Hindlimb muscle (tissue), 1 donor: ENCODE results near the gene TBCCD1. TPM values are rescaled to one million over a fixed set of nuclear protein-coding genes. Genes with fewer than 3 reads are reported as not detected.
"Not testable (repeated sequence)": the region's sequence is repeated elsewhere in the genome, so short reads cannot be mapped to it uniquely, and the experiment has no call there.

Experiments used
- DNase-seq: peaks from one replicate; pipeline ENCODE4 v3.0.0-alpha.2; 2013
- polyA plus RNA-seq: library from polyadenylated mRNA; unstranded; fragments of 120-200 nt; gene quantifications from one replicate; pipeline ENCODE4 v1.2.1, GENCODE V29; 2013; ENCODE audit not compliant: insufficient read length

TBCCD1 gene
- polyA plus RNA-seq, 1 donor: 11.5 TPM

DNA sequence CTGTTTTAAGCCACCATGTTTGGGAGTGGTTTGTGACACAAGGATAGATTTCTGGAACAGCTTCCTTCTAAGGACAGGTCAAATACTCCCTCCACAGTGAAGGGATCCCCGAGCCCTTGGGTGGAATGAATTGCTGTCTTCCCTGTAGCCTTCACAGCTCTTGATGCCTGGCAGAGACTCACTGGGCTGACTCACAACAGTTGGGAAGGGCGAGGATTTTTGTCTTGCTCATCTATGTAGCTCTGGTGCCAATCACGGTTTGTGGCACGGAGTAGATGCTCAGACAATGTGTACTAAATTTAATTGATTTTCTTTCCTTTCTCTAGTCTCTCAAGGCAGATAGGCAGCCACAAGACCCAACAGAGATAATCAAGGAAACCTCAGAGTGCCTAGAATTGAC is 49.9 kb downstream of the TBCCD1 start:
- DNase-seq: no peak

DNA sequence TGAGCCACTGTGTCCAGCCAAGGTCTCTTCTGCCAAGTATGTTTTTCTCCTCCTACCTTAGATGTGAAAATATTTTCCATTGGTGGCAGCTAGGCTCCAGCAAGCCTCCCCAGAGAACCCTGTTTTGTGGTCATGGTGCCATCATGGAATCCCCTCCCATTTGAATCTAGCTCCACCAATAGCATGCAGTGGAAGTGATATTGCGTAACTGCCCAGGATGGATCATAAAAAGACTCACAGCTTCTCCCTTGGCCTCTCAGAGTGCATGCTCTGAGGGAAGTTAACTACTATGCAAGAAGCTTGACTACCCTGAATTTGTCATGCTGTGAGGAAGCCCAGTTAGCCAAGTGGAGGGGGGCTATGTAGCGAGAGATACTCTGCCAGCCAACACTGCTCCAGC is 50.5 kb downstream of the TBCCD1 start:
- DNase-seq: no peak

DNA sequence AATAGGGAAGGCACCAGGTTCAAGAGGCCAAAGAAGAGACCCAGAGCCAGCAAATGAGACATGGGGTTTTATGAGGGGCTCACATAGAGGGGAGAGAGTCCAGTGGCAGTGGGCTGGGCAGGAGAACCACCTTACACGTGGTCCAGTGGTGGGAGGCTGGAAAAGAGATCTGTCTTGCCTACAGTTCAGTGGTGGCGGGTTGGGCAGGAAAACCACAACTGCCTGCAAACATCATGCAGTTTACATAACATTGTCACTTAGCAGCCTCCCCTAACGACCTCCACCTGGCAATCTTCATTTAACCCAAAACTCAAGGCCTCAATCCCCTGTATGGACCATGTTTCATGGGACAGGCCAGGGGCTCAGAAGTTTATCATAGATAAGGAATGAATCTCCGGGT is 52.0 kb downstream of the TBCCD1 start:
- DNase-seq: no peak

DNA sequence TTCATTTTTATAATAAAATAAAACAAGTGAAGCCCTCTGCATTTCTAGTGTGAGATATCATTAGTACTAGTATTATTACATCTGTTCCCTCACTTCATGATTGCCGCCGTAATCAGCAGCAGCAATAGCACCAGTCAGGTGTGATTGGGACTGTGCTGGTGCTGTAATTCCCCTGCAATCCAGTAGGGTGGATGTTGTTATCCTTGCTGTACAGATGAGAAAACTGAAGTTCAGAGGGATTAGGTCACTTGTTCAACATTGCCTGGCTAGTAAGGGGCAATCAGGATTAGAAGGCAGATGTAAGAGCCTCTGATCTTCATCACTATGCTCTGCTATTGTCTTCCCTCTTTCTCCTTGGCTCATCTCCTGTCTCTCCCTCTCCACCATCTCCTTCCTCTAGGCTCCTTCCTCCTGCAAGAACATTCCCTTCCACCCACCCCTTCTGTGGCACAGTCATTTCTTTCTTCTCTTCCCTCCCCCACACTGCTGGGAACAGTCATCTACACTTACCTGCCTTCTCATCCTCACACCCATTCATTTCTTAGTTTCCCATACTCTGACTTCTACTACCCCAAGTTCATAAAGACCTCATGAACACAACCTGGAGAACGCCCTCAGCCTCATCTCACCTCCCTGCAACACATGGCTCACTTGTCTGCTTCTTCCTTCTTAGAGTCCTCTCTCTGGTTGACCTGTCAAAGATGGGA is 52.7 kb downstream of the TBCCD1 start:
- no peak for DNase-seq

DNA sequence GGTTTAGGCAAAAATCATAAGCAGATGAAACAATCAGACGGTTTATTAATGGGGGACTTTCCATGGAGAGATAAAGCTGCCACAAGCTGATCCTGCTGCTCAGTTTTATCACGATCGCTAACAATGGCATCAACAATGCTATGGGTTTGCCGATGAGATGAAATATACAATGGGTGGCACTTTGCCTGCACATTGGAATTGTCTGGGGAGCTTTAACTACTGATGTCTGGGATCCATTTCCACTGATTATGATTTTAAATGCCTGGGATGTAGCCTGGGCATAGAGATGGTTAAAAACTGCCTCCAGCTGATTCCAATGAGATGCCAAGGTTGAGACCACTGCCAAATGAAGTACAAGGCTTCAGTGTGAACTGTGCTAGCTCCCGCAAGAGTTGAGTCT is 53.8 kb downstream of the TBCCD1 start:
- no peak for DNase-seq

DNA sequence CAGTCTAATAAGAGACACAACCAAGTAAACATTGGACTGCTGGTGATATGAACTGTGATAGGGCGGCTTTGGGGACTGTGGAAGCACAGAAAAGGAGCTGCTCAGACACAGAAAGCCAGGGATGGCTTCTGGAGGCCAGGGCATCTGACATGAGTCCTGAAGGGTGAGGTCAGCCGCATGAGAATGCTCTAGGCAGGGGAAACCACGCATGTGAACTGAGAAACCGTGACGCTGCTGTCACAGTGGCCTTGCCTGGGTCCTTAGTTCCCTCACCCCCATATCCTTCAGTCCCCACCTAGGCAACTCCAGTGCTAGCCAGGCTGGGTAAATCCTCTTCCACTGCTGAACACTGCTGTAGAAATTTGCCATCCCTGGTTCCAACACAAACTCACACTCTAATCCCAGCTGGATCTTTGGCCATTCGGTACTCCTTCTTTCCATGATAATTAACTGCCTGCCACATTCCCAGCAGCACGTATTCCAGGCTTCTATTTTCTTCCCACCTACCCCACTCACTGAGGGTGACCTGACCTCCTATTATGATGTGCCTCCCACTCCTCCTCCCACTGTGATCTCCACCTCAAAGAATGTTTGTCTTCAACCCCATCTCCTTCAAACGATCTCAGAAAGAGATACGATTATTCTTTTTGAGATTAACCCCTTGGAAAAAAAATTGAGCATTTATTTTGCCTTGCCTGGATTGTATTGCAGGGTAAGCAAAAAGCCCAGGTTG is 54.4 kb downstream of the TBCCD1 start:
- no peak for DNase-seq

DNA sequence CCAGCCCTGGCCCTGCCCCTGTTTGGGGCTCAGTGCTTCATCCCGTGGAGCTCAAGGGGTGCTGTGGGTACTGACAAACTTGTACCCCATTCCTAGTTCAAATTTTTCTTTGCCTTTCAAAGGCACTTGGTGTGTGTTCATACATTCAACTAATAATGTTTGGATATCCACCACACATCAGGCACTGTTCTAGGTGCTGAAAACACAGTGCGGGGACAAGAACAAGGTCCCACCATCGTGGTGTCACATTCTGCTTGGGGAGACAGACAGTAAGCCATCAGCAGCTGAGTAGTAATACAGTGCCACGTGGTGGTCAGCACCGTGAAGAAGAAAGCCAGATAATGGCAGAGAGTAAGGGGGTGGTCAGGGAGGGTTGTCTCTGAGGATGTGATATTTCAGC is 55.4 kb downstream of the TBCCD1 start:
- DNase-seq: no peak

DNA sequence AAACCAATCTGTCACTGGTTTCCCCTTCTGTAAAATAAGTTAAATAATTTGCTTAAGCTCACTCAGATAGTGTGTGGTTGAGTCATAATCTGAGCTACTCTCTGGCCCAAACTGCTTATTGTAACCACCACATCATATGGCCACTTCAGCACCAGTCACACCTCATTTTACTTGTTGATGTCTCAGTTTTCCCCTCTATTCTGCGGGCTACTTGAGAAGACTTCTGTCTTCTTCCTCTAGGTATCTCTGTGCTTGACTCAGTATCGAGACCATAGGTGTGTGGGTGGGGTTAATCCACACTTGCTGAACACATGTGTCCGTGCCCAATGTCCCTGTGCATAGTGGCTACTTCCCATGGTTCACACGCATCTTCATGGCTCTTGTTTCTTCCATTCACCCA is 55.9 kb downstream of the TBCCD1 start:
- no peak for DNase-seq

DNA sequence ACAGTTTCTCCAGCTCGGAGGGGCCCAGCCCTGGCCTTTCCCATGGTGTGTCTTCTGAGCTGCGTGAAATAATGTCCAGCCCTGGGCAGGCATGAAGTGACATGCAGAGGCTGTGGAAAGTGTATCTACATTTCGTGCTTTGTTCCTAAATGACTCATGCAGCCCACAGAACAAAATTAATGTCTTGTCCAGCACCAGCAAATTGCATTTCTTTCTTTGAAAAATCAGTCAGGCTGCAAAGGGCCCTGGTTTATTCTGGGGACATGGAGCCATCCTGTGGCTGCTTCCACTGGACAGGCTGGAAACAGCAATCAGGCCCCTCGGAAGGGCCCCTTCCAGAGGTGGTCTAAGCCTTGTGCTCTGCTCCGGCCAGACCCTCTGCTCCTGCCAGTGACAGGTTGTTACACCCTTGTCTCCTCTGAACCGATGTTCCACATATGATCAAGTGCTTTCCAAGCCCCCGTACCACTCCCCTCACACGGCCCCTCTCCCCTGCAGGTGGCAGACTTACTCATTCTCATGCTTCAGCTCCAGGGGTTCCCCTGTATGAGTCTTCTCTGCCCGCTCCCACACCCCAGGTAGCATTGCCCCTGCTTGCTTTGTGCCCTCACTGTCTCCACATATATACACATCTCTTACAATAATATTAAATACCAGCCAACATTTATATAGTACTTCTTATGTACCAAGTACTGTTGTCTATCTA is 56.6 kb downstream of the TBCCD1 start:
- no peak for DNase-seq

DNA sequence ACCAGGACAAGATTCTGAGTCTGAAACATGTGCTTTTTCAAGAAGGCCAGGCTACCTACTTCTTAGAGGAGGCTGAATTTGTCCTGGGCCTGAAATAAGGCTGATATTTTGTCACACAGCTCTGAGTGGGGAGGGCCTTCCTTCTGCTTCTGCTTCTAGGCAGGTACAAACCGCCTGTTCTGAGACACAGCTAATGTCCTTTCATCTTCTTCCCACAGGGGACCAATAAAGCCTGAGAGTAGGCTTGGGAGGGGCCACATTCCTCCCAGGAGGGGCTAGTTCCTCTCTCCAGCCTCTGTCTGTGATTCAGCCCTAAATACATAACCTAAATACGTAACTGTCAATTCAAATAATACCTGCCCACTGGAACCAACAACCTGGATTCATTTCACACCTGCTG is 57.7 kb downstream of the TBCCD1 start:
- no peak for DNase-seq

DNA sequence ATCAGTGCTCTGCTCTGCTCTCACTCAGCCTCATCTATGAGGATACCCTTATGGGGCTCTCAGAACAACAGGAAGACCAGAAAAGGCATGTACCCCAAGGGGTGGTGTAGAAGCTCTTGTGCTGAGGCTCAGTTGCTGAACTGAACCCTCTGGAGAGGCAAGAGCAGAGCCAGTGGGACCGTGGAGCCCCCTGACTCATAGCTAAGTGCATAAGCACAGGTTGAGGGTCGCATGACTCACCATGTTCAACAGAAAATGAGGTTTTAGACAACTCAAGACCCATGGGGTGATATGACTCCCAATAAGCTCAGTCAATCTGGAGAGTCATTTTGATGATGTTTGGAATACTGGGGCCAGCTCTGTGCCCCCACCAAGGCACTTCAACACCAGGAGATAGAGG is 60.3 kb downstream of the TBCCD1 start:
- DNase-seq: no peak

DNA sequence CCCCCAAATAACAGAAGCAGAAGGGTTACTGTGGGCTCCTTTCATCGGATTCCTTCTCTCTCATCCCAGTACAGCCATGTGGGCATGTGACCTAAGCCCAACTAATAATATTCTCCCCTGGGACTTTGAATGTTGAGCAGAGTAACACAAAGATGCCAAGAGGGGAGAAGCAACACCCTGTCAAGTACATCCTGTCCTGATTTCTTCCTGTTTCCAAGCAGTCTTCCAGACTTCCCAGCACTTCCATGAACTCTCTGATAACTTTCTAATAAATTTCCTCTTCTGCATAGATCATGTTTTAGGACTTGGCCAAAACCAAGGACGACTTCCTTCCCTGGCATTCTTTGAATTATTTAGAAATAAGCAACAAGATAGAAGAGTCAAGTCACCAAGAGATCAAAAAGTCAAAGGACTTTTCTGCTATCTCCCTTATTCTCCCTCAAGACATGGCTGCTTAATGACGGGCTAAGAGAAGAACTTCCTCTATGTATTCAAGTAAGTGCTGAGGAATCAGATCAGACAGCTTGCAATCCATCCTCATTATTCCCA is 60.9 kb downstream of the TBCCD1 start:
- no peak for DNase-seq

DNA sequence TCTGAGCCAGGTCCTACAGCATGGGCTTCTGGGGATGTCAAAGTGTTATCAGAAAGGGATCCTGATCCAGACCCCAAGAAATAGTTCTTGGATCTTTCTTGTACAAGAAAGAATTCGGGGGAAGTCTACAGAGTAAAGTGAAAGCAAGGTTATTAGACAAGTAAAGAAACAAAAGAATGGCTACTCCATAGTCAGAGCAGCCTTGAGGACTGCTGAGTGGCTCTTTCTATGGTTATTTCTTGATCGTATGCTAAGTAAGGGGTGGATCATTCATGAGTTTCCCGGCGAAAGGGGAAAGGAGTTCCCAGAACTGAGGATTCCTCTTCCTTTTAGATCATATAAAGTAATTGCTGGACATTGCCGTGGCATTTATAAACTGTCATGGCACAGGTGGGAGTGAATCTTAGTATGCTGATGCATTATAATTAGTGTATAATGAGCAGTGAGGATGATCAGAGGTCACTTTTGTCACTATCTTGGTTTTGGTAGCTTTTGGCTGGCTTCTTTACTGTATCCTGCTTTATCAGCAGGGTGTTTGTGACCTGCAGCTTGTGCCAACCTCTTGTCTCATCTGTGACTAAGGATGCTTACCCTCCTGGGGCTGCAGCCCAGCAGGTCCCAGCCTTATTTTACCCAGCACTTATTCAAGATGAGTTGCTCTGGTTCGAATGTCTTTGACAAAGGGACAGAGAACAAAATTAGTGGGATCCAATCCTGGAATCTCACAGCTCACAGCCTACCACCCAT is 64.0 kb downstream of the TBCCD1 start:
- DNase-seq: no peak

DNA sequence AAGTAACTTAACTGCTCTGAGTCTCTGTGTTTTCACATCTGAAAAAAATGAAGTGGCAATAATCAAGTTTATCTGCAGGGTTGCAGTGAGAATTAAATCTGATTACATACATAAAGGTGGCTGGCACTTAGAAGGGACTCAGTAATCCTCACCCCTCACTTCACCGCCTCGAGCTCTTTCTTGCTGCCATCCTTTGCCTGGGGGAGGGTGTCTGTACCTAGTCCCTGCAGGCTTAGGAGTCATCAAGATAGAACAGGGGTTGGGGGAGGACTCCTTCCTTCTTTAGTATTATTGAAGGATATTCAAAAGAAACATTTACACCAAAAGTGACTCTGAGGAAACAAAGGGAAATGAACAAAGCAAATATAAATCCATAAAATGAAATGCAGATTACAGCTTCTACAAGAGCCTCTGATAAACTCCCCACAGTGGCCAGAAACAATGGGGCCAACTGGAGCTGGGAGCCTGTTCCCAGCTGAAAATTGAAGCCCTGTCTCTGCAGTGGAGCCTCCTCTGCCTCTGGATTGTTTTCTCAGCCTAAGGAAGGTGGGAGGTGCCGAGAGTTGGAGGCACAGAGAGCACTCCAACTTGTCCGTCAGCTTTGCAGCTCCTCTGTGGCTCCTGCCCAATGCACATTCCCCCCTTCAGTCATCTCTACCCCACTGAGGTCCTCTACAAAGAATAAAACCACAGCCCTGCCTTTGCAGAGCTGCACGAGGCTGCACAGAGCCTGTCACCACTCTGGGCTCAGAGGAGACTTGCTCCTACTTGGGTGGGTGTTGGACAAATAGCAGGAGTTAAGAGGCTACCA is 64.8 kb downstream of the TBCCD1 start:
- no peak for DNase-seq

DNA sequence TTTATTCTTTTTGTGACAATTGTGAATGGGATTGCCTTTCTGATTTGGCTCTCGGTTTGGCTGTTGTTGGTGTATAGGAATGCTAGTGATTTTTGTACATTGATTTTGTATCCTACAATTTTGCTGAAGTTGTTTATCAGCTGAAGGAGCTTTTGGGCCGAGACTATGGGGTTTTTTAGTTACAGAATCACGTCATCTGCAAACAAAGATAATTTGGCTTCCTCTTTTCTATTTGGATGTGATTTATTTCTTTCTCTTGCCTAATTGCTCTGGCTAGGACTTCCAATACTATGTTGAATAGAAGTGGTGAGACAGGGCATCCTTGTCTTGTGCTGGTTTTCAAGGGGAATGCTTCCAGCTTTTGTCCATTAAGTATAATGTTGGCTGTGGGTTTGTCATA is 67.2 kb downstream of the TBCCD1 start:
- not testable (repeated sequence) for DNase-seq

DNA sequence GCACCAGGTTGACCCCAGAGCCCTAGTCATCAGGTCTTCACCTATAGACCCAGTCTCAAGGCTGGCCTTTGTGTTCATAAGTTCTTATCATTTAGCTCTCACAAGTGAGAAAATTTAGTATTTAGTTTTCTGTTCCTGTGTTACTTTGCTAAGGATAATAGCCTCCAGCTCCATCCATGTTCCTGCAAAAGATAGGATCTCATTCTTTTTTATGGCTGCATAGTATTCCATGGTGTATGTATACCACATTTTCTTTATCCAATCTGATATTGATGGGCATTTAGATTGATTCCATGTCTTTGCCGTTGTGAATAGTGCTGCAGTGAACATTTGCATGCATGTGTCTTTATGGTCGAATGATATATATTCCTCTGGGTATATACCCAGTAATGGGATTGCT is 69.1 kb downstream of the TBCCD1 start:
- DNase-seq: not testable (repeated sequence)

DNA sequence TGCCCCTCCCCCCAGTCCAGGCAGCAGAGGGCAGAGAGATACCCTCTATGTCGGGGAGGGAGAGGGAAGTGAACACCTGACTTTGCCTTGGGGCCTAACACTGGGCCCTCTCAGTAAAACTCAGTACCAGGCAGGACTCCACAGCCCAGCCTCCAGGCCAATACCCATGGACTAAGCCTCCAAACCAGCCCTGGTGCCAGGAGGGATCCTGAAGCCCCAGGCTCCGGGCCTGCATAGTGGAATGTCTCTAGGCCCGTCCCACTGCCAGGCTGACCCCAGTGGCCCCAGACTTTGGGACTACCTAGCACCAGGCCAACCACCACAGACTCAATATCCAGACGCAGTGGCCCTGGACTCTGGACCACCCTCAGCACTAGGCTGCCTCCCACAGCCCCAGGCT is 69.5 kb downstream of the TBCCD1 start:
- DNase-seq: no peak

DNA sequence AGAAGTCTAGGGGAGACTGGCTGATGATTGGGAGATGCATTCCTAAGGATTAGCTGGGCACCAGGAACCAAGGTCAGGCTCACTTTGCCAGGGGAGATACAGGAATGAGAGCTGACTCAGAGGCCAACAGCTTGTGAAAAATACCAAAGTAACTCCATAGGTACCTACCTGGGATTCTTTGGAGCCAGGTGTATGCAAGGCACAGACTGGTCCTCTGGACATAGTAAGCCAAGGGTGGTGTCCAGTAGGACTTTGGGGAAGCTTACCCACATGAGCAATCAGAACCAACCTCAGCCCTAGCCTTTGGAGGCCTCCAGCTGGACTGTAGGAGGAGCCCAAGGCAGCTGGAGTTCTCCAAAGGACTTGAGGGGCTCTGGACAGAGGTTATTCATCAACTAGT is 70.5 kb downstream of the TBCCD1 start:
- no peak for DNase-seq
